Fibroblast of lung (primary cell): ENCODE results near the gene HERC6.

ENCODE experiments used
- EZH2 ChIP-seq: IDR thresholded peaks from 2 replicates; pipeline ENCODE4 v1.5.1; 2012; ENCODE audit warnings: low read length, control low read depth, mild to moderate bottlenecking; ENCODE audit errors: missing control alignments
- TF ChIP-seq, protein P1 (sequence below), 2 donors: IDR thresholded peaks in 1 of 2; conservative IDR thresholded peaks in 1 of 2; 1 replicate in 1 of 2; 2 replicates in 1 of 2; pipeline ENCODE4 v1.5.1; 2011 to 2012; ENCODE audit warnings: low read length in 2 of 2, control low read depth in 1 of 2, inconsistent platforms in 1 of 2, low read depth in 1 of 2, mild to moderate bottlenecking in 1 of 2

DNA sequence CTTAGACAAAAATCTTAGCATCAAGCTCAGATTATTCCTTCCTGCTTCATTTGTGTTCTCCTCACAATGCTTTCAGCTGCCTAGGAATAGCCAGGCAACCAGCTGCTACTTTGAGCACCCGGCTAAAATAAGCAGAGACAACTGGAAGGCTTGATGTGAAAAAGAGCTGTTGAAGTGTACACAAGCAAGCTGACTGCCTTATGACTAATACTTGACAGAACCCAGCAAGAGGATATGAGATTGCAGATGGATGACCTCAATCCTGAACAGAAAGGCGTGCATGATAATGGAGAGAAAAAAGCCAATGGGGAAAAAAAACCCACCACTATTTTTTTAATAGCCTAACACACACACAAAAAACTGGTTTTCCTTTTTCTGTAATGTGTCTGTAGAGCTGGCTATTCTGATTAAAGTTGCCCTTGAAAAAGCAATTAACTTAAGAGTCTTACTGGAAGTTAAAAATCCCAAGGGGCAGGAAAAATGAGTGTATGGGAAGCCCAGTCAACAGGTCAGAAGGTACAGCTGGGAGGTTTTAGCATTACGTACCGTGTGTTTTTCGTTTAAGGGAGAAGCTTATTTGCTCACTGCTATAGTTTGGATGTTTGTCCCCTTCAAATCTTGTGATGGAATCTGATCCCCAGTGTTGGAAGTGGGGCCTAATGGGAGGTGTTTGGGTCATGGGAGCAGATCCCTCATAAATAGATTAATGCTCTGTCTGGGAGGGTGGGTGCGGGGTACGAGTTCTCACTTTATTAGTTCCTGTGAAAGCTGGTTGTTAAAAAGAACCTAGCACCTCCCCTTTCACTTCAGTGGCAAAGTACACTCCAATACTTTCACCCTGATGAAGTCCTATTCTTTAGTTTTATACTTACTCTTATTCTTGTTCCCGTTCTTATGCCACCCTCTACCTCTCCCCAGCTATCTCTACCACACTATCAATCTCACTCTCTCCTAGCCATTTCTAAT is 37.1 kb upstream of the HERC6 start:
- TF ChIP-seq, protein P1, sequence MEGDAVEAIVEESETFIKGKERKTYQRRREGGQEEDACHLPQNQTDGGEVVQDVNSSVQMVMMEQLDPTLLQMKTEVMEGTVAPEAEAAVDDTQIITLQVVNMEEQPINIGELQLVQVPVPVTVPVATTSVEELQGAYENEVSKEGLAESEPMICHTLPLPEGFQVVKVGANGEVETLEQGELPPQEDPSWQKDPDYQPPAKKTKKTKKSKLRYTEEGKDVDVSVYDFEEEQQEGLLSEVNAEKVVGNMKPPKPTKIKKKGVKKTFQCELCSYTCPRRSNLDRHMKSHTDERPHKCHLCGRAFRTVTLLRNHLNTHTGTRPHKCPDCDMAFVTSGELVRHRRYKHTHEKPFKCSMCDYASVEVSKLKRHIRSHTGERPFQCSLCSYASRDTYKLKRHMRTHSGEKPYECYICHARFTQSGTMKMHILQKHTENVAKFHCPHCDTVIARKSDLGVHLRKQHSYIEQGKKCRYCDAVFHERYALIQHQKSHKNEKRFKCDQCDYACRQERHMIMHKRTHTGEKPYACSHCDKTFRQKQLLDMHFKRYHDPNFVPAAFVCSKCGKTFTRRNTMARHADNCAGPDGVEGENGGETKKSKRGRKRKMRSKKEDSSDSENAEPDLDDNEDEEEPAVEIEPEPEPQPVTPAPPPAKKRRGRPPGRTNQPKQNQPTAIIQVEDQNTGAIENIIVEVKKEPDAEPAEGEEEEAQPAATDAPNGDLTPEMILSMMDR (conservative IDR thresholded peaks at IDR 0.05 in 1 of 2, IDR thresholded peaks at IDR 0.05 in 1 of 2; ENCODE audit: low read depth in 1 of 2, low read length in 2 of 2) = no peak
- no peak for TF ChIP-seq EZH2
